Esophagus (tissue), 2 donors: Measurements from ENCODE around the gene DPP10. TPM values are rescaled to one million over a fixed set of nuclear protein-coding genes. Genes with fewer than 3 reads are reported as not detected.

Experiments used
- H3K27ac ChIP-seq, 2 donors: one replicate each; pipeline ENCODE4 v1.5.1; 2013; ENCODE audit warnings: low read depth in 2 of 2, mild to moderate bottlenecking in 2 of 2, inconsistent platforms in 1 of 2, low read length in 1 of 2, moderate library complexity in 1 of 2
- H3K27me3 ChIP-seq, 2 donors: one replicate each; pipeline ENCODE4 v1.6.1; 2013; ENCODE audit warnings: low read length in 2 of 2, control low read depth in 1 of 2, mild to moderate bottlenecking in 1 of 2; ENCODE audit not compliant: insufficient read depth in 2 of 2, control insufficient read depth in 1 of 2
- H3K36me3 ChIP-seq, 2 donors: one replicate each; pipeline ENCODE4 v1.6.1; 2013; ENCODE audit warnings: low read length in 1 of 2; ENCODE audit not compliant: control insufficient read depth in 2 of 2, insufficient read depth in 2 of 2
- H3K4me1 ChIP-seq, 2 donors: one replicate each; pipeline ENCODE4 v1.6.1; 2013; ENCODE audit warnings: low read length in 1 of 2; ENCODE audit not compliant: control insufficient read depth in 2 of 2, insufficient read depth in 2 of 2
- H3K4me3 ChIP-seq, 2 donors: one replicate each; pipeline ENCODE4 v1.5.1; 2013; ENCODE audit warnings: low read length in 2 of 2, mild to moderate bottlenecking in 2 of 2, low read depth in 1 of 2, moderate library complexity in 1 of 2
- H3K9me3 ChIP-seq, 2 donors: one replicate each; pipeline ENCODE4 v1.6.1; 2013; ENCODE audit warnings: mild to moderate bottlenecking in 2 of 2, low read depth in 1 of 2, low read length in 1 of 2, moderate library complexity in 1 of 2; ENCODE audit not compliant: control insufficient read depth in 2 of 2, insufficient read depth in 1 of 2
- WGBS, 2 donors: extraction: QIAGEN DNeasy Blood & Tissue Kit; methylation state at CpG; one replicate each; pipeline ENCODE4 v1.1.7; 2013; 5-methylcytosine and 5-hydroxymethylcytosine counted together
- polyA plus RNA-seq, 2 donors: library from polyadenylated mRNA; stranded (reverse); fragments of 200-250 nt; gene quantifications; one replicate each; pipeline ENCODE4 v1.2.3, GENCODE V29; 2013
- donor health status: healthy with polysubstance abuse.
- donor health status: Bipolar disorder and iron deficiency.

The DPP10 gene
- polyA plus RNA-seq, 2 donors, result 0.02 to 0.13 TPM

GRCh38 chr2:115842306-115842705, 1399.9 kb downstream of the DPP10 start:
- no peaks in the 10 kb centered on the region for H3K36me3 ChIP-seq
- H3K9me3 ChIP-seq, result no peaks in the 10 kb centered on the region
- H3K27ac ChIP-seq, result no peak overlapping the region
- H3K27me3 ChIP-seq, result no peaks in the 10 kb centered on the region
- 75 to 77% methylated on average over 3 of the region's 3 CpGs for WGBS, 2 donors
- H3K4me3 ChIP-seq, result no peak overlapping the region
- no peaks in the 10 kb centered on the region for H3K4me1 ChIP-seq

GRCh38 chr2:115848192-115848591, 1405.8 kb downstream of the DPP10 start:
- 94 to 95% methylated on average over 14 of the region's 14 CpGs for WGBS, 2 donors
- H3K36me3 ChIP-seq, result no peaks in the 10 kb centered on the region

GRCh38 chr2:115867024-115867423, 1424.6 kb downstream of the DPP10 start:
- H3K4me1 ChIP-seq, result no peaks in the 10 kb centered on the region
- H3K27me3 ChIP-seq, result no peaks in the 10 kb centered on the region
- H3K9me3 ChIP-seq, result no peaks in the 10 kb centered on the region
- H3K36me3 ChIP-seq, result no peaks in the 10 kb centered on the region
- H3K4me3 ChIP-seq, result no peak overlapping the region
- H3K27ac ChIP-seq, result no peak overlapping the region

More at GRCh38 chr2:115848192-115848591, 1405.8 kb downstream of the DPP10 start:
- no peaks in the 10 kb centered on the region for H3K27me3 ChIP-seq
- no peaks in the 10 kb centered on the region for H3K4me1 ChIP-seq
- H3K27ac ChIP-seq, result no peak overlapping the region
- H3K9me3 ChIP-seq, result peaks cover 0 to 2% of the 10 kb centered on the region in 2 donors
- no peak overlapping the region for H3K4me3 ChIP-seq

- Histone ChIP-seq H3K27me3 (no peaks in the 10 kb centered on the region), H3K36me3 (no peaks in the 10 kb centered on the region), H3K27ac (no peak overlapping the region), H3K4me1 (no peaks in the 10 kb centered on the region), H3K9me3 (no peaks in the 10 kb centered on the region), H3K4me3 (no peak overlapping the region)
- 57 to 60% methylated on average over 3 of the region's 3 CpGs for WGBS, 2 donors
Measured at GRCh38 chr2:115874427-115874826, 1432.0 kb downstream of the DPP10 start.

- no peaks in the 10 kb centered on the region for H3K27me3 ChIP-seq
- no peaks in the 10 kb centered on the region for H3K4me1 ChIP-seq
- H3K9me3 ChIP-seq, result no peaks in the 10 kb centered on the region
- H3K36me3 ChIP-seq, result no peaks in the 10 kb centered on the region
- H3K27ac ChIP-seq, result no peak overlapping the region
- WGBS, 2 donors, result 87 to 88% methylated on average over 1 of the region's 1 CpG
- no peak overlapping the region for H3K4me3 ChIP-seq
Measured at GRCh38 chr2:115880558-115880957, 1438.1 kb downstream of the DPP10 start.

- H3K4me1 ChIP-seq, result no peaks in the 10 kb centered on the region
- H3K27me3 ChIP-seq, result no peaks in the 10 kb centered on the region
- 45 to 46% methylated on average over 1 of the region's 1 CpG for WGBS, 2 donors
- H3K4me3 ChIP-seq, result no peak overlapping the region
- no peak overlapping the region for H3K27ac ChIP-seq
- no peaks in the 10 kb centered on the region for H3K9me3 ChIP-seq
- H3K36me3 ChIP-seq, result no peaks in the 10 kb centered on the region
Measured at GRCh38 chr2:115887209-115887776, 1444.9 kb downstream of the DPP10 start.
